GM13977 (cell line): ENCODE data around the gene GALNT8.

Experiments used
- DNase-seq: peaks from one replicate; pipeline ENCODE4 v3.0.0; 2012; ENCODE audit warnings: low spot score
- in situ Hi-C: fragments of 300-500 bp; cut with MboI; formaldehyde crosslinking; loops from one replicate; pipeline ENCODE4 v1.12.0; 2022; ENCODE audit warnings: low sequenced_read_pairs, low pct_unique_long_range_greater_than_20kb, mixed read lengths, inconsistent platforms; ENCODE audit not compliant: unreplicated experiment
- TF ChIP-seq, protein P1 (sequence below): IDR thresholded peaks from 2 replicates; pipeline ENCODE4 v1.5.1; 2012; ENCODE audit warnings: mild to moderate bottlenecking, control low read depth; ENCODE audit not compliant: insufficient read depth; ENCODE audit errors: extremely low read depth, missing control alignments

The GALNT8 gene

DNA sequence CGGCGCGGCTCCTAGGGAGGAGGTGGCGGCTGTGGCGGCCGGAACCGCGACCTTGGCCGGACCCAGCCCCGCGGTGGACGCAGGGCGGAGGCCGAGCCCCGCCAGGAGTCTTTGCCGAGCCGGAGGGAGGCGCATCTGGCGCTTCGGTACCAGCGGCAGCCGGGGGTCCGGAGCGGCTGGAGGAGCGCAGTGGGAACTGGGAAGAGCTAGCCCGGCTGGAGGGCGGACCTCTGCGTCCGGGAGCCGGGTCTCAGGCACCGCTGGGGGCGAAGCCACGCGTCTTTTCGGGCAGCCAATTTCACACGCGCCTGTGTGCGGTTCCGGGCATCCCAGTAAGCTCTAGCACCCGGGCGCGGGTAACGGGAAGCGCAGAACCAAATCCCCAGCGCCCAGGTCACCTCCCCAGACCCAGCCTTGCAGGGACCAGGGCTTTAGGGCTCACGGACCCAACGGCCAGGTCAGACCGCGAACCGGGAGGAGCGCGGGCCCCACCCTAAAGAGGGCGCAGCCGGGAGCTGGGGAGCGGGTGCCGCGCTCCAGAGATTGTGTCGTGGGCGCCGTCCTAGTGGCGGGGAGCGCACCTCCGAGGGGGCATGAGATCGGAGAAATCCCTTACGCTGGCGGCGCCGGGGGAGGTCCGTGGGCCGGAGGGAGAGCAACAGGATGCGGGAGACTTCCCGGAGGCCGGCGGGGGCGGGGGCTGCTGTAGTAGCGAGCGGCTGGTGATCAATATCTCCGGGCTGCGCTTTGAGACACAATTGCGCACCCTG is 89.4 kb downstream of the GALNT8 start:
- DNase-seq: no peak
- TF ChIP-seq, protein P1, sequence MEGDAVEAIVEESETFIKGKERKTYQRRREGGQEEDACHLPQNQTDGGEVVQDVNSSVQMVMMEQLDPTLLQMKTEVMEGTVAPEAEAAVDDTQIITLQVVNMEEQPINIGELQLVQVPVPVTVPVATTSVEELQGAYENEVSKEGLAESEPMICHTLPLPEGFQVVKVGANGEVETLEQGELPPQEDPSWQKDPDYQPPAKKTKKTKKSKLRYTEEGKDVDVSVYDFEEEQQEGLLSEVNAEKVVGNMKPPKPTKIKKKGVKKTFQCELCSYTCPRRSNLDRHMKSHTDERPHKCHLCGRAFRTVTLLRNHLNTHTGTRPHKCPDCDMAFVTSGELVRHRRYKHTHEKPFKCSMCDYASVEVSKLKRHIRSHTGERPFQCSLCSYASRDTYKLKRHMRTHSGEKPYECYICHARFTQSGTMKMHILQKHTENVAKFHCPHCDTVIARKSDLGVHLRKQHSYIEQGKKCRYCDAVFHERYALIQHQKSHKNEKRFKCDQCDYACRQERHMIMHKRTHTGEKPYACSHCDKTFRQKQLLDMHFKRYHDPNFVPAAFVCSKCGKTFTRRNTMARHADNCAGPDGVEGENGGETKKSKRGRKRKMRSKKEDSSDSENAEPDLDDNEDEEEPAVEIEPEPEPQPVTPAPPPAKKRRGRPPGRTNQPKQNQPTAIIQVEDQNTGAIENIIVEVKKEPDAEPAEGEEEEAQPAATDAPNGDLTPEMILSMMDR: peak; percentile 15
- in situ Hi-C loops: no loop called here

- no peak for DNase-seq
- TF ChIP-seq, protein P1: no peak
- in situ Hi-C loops: no loop called here
Observed at GRCh38 chr12:4810219-4810671, 90.0 kb downstream of the GALNT8 start.

DNA sequence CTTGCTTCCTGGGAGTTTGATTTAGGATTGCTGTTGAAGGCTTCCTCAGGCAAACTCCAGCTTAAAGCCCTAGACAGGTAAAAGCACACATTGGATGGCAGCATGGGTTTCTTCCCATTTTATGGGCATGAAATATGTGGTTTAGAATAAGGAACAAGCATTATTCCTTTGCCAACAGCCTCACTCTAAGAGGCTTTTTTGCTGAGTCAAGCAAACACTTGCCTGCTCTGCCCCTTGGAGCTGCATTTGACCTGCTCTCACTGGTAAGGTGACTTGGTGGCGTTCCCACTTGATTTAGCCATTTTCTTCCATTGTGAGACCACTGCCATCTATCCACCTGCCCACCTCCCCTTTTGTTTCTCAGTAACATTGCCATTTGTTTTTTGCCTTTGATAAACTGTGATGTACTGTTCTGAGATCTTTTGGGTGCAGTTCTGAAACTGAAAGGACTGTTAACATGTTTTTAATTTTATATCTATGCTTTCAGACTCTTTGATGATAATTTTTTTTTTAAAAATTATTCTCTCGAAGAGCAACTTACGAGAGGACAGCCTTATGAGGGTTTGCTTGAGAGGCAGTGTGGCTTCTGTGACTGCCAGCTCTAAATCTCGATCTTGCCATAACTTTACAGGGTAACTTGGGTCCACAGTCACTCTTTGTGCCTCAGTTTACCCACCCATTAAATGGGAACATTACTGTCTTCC is 92.6 kb downstream of the GALNT8 start:
- TF ChIP-seq, protein P1: no peak
- DNase-seq: no peak
- in situ Hi-C loops: no loop called here

GRCh38 chr12:4813741-4814140 is 93.5 kb downstream of the GALNT8 start:
- in situ Hi-C loops: no loop called here
- no peak for DNase-seq
- TF ChIP-seq, protein P1: no peak

- no peak for DNase-seq
- in situ Hi-C loops: no loop called here
- TF ChIP-seq, protein P1: no peak
Observed at GRCh38 chr12:4814485-4814884, 94.3 kb downstream of the GALNT8 start.

GRCh38 chr12:4816744-4817525 is 96.7 kb downstream of the GALNT8 start:
- DNase-seq: no peak
- TF ChIP-seq, protein P1: no peak
- in situ Hi-C loops: no loop called here
